Limb (tissue), 2 donors: ENCODE measurements around the gene GRHPR.

Experiments used
- DNase-seq, 2 donors: peaks; one replicate each; pipeline ENCODE4 v3.0.0-alpha.2; 2016; ENCODE audit errors: extremely low spot score in 2 of 2

GRHPR gene

GRCh38 chr9:37398464-37399025 is 24.0 kb upstream of the GRHPR start:
- no peak for DNase-seq

GRCh38 chr9:37399336-37399735 is 23.2 kb upstream of the GRHPR start:
- no peak for DNase-seq

GRCh38 chr9:37404590-37404989 is 17.9 kb upstream of the GRHPR start:
- DNase-seq, result no peak

GRCh38 chr9:37405350-37405749 is 17.1 kb upstream of the GRHPR start:
- DNase-seq, result no peak

GRCh38 chr9:37405764-37406380 is 16.6 kb upstream of the GRHPR start:
- no peak for DNase-seq

- DNase-seq, result no peak
These were observed 15.7 kb upstream of the GRHPR start for GRCh38 chr9:37406603-37407401.

- DNase-seq, result no peak
These were observed 15.0 kb upstream of the GRHPR start for GRCh38 chr9:37407468-37407867.

GRCh38 chr9:37408933-37409710 is 13.4 kb upstream of the GRHPR start:
- no peak for DNase-seq

GRCh38 chr9:37410354-37410861 is 12.1 kb upstream of the GRHPR start:
- no peak for DNase-seq

- DNase-seq, result no peak
These were observed 11.3 kb upstream of the GRHPR start for GRCh38 chr9:37410969-37411785.

GRCh38 chr9:37412431-37413151 is 9.9 kb upstream of the GRHPR start:
- peak in 1 of 2 donors; percentile 13 for DNase-seq

GRCh38 chr9:37413311-37413710 is 9.2 kb upstream of the GRHPR start:
- DNase-seq, result no peak

GRCh38 chr9:37414503-37414943 is 8.0 kb upstream of the GRHPR start:
- DNase-seq, result no peak

- DNase-seq, result peak; percentile 63 to 77
These were observed 7.3 kb upstream of the GRHPR start for GRCh38 chr9:37415011-37415719.

- DNase-seq, result no peak
These were observed 5.2 kb upstream of the GRHPR start for GRCh38 chr9:37417252-37417803.

GRCh38 chr9:37417857-37418618 is 4.5 kb upstream of the GRHPR start:
- no peak for DNase-seq

GRCh38 chr9:37419204-37419603 is 3.3 kb upstream of the GRHPR start:
- DNase-seq, result no peak
